Left renal pelvis (tissue), 4 donors: ENCODE measurements around the gene PLCB1. TPM values are rescaled to one million over a fixed set of nuclear protein-coding genes. Genes with fewer than 3 reads are reported as not detected.
"Not testable (repeated sequence)": the region's sequence is repeated elsewhere in the genome, so short reads cannot be mapped to it uniquely, and the experiment has no call there.

ENCODE experiments used
- DNase-seq, 4 donors: peaks; one replicate each; pipeline ENCODE4 v3.0.0-alpha.2; 2013; ENCODE audit warnings: low read depth in 4 of 4, low spot score in 3 of 4
- polyA plus RNA-seq, 4 donors: library from polyadenylated mRNA; unstranded; fragments of 120-200 nt; gene quantifications; one replicate each; pipeline ENCODE4 v1.2.1, GENCODE V29; 2013; ENCODE audit not compliant: insufficient read length in 4 of 4

PLCB1 gene
- polyA plus RNA-seq, 4 donors, result 23.0 to 66.7 (median 42.2) TPM

DNA sequence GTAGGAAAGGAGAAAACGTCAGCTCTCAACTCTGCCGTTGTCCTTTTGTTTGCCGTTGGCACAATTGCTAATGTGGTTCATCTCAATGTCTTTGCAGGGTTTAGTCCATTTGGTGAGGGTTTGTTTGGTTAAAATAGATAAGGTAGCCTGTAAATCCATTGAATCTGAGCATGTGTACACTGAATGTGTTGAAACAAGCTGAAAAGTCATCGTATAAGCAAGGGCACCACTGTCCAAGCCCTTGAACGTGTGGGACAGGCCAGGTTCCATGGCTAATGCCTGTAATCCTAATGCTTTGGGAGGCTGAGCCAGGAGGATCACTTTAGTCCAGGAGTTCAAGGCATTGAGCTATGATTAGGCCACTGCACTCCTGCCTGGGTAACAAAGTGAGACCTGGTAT, 712.1 kb downstream of the PLCB1 start:
- DNase-seq, result no peak

DNA sequence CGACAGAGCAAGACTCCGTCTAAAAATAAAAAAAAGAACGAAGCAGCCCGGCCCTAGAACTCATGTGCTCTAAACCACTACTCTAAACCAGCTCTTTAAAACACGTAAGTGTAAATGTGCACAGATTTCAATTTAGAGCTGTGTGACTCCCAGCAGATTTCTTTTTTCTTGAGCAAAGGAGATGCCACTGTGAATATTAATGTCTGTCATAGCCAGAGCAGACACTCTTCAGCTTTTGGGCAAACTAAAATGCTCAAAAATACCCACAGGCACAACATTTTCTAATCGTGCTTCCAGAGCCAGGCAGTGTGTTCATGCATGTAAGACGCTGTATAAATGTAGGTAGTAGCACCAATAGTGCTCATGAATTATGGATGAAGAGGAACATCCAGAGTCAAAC, 717.9 kb downstream of the PLCB1 start:
- no peak for DNase-seq

DNA sequence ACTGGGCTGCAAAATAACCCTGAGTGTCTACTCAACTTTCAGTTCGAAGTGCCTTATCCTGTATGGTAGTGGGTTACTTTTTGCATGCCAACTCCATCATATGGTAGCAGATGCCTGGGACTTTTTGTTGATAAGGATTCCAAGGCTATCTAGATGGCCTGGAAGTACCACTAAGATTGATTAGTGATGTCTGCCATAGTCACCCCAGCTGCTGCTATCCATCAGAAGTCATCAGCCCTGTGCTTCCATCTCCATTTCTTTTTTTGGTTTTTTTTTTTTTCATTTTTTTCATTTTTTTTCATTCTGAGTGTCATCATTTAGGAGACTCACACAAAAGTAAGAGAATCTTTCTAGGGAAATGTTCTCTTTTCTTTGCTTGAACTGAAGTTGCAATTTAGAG, 719.4 kb downstream of the PLCB1 start:
- DNase-seq, result no peak

DNA sequence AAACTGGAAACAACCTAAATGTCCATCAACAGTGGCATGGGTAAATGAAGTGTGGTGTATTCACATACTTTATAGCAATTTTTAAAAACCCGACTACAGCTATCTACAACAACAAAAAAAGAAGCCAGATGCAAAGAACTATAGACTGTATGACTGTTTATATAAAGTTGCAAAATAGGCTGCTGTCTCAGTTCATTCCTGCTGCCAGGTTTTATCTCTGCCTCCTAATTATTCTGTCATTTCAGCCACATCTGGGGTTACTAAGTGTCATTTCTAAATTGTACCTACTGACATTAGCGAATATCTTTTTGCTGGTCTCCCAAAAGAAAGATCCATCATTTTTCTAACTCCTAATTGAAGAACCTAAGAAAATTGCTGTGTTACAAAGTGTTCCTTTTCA, 719.9 kb downstream of the PLCB1 start:
- not testable (repeated sequence) for DNase-seq

DNA sequence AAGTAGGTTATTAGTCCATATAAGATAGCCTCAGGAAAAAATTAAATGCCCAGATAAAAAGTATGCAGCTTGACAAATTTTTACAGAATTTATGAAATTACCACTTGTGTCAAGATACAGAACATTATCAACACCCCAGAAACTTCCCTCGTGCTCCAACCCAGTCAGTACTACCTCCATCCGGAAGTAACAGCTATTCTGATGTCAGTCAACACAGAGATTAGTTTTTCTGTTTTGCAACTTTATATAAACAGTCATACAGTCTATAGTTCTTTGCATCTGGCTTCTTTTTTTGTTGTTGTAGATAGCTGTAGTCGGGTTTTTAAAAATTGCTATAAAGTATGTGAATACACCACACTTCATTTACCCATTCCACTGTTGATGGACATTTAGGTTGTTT, 721.1 kb downstream of the PLCB1 start:
- not testable (repeated sequence) for DNase-seq

DNA sequence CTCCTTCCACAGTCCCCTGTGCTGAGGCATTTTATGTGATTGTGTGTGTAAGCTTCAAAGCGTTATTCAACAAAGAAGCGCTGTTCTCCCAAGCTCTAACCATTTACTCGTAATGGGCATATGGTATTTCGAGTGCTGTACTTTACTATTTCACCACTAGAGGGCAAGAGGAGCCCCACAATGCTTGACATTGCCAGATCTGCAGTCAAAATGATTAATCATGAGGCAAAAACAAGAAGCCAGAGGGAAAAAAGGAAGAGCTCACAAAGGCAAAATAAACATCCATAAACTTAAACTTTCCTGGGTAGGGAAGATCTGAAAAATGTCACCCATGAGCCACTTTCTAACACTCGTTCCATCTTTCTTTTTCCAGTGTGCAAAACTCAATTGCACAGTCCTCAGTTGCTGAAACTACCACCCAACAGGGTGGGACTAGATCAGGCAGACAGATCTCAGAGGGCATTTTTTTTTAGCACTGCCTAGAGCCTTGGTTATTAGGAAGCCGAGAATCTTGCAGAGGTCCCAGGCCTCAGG, 721.8 kb downstream of the PLCB1 start:
- peak; percentile 65 to 75 (median 68) for DNase-seq

DNA sequence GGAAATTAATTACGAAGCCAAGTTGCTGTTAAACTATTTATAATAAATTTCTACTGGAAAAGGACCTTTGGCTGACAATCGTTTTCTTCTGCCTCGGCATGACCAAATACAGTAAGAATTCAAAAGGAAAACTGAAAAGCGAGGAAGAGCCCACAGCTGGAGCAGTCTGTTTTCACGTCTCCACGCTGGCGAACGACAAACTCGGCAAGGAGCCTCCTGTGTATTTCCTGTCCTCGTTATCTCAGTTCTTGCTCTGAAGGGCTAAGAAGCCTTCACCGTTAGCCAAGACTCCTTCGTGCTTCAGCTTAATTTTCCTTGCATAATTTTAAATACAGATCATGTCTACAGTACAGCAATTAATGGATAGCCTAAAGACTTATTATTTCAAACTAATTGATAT, 722.5 kb downstream of the PLCB1 start:
- DNase-seq, result no peak

DNA sequence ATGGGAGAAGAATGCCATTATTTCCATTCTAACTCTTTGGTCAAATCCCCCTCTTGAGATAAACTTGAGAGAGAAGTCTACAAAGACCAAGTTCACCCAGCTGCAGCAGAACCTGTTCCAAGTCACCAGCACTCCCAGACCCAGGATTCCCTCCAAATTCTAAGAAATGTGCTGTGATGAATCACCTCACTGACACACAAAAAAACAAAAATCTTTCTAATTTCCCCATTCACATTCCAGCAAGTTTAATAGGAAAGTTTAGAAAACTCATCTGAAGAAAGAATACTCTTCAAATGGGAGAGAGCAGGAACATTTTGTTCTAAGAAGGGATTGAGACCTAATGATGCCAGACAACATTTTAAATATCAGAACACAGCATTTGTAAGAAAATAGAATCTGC, 723.2 kb downstream of the PLCB1 start:
- no peak for DNase-seq

DNA sequence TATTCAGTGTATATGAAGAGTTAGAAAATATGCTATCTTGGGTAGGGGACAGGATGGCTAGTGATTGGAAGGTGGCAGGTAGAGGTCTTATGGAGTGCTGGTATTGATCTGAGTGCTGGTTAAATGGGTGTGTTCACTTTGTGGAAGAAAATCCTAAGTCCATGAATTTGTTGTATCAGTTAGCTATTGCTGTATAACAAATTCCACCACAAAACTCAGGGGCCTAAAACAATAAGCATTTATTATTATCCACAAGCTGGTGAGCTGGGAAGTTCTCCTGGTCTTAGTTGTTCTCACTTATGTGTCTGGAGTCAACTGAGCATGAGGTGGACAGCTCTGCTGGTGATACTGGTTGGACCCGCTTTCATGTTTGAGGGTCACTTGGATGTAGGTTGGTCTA, 724.6 kb downstream of the PLCB1 start:
- DNase-seq, result no peak

DNA sequence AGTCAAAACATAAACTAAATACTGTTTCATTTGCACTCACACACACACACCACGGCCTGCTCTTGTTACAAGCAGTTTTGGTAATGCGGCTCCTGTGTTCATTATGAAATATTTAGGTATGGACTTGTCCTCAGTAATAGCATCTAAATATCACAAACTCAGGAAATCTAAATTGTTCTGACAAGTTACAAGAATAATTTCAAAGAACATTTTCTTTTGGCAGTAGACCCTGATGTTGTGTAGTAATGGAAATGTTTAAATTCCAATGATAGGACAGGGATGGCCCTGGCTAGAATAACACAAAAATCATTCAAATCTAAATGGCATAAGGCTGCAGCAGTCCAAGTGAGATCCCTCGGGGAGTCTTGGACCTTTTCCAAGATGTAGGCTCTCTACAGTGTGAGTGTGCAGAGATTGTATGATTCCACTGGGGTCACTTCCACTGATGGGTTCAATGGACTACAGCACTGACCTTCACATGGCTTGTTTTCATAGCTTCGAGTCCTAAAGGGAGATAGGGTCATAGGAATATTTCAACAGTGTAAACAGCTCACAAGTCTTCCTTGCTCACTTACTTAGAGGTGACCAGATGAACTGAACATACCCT, 726.2 kb downstream of the PLCB1 start:
- no peak for DNase-seq

DNA sequence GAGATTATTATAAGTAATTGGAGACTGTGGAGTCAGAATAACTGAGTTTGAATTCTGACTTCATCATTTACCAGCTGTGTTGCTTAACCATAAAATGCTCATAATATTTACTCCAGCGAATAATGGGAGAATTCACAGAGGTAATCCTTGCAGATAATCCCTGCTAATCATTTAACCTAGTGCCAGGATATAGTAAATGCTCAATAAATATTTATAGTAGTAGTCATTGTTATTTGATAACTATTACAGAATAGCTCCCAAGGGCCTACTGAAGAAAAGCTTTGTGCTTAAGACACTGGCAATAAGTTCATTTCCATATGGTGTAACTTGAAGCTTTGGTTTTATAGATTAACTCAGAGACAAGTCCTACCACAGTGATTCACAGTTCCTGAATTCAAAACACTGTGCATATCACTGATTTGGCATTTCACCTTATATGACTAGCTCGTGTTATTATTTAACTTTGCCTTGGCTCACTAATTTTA, 728.0 kb downstream of the PLCB1 start:
- DNase-seq, result no peak

DNA sequence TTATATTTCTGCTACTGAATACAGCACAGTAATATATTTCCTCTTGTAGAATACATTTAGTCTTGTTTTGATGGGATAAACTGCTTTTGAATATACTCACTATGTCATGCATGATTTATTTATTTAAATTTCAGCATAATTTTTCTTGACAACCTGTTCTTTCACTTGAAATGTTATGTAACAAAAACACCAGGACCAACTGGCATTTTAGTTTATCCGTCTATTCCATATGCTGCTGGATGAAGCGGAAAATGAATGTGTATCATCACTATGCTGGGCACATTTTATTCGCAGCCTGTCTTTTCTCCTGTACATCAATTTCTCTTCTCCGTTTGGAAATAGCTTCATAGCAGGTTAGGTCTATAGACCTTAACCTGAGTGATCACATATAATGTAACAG, 730.0 kb downstream of the PLCB1 start:
- DNase-seq, result no peak

DNA sequence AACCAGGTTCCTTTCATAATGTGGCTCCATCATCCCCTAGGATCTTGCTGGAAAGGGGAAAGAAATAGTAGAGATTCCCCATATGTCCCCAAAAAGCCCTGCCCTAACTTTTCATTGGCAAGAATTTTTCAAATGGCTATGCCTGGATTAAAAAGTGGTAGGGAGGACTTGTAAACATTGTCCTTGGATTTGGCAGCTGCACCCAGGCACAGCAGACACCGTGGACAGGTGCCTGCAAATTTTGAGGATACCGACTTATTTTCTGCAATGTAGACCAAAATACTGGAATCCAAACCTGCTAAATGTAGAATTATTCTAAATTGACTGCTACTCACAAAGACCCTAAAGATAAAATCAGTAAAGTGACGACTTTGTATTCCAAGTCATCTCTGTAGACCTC, 733.6 kb downstream of the PLCB1 start:
- no peak for DNase-seq

DNA sequence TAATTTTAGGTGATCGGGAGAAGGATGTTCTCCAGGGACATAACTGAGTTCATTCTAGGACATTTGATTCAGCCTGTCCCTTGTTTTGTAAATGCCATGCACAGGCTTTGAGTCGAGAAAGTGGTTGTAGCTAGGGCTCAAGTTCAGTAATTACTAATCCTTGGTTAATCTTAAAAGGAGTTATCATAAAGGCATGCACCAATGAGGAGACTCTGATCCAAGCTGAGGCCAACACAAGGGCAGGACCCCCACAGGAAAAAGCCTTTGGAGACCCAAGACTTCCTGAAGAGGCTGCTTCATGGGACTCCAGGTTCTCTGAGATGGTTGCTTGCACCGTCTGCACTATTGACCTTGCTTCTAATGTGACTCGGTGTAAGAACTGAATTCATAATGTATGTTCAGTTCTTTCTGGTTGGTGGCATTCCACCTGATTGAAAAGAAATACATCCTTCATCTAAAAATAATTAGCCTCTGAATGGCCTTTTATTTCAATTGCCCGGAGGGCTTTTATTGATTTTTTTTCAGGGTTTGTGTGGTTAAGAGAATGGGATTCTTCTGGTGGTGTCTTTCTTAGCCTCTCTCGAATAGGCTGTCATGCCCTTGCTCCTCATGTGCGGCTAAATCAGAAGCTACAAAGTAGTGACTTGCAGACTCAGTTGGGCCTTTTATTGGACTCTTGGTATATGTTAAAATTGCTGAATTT, 735.1 kb downstream of the PLCB1 start:
- no peak for DNase-seq

DNA sequence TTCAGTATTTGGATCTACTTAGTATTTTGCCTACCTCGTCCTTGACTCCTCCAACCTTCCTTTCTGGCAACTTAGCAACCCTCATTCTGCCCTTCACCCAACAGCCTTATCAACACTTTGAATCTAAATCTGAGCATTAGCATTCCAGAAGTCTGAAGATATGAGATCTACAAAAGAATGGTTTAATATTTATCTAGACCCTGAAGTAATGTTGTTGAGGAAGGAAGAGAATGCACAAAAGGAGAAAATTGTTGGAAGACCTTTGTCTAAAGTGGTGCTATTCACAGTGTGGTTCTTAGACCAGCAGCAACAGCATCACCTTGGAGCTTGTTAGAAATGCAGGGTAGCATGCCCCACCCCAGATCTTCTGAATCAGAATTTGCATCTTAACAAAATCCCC, 738.6 kb downstream of the PLCB1 start:
- DNase-seq, result no peak

DNA sequence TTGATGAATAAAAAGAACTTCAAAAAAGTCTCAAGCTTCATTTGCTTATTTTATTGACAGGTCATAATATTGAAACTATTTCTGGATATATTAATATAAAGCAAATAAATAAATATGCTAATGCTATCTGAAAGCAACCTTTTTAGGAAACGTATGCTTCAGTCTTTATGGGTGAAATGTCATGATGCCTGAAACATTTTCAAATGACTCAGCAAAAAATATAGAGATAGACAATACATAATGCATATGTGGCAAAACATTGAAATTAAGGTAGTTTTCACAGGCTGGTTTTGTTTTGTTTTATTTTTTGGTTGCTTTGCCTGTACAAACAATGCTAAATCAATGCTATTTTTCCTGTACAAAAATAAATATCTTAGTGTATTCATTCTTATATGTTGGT, 742.4 kb downstream of the PLCB1 start:
- no peak for DNase-seq

DNA sequence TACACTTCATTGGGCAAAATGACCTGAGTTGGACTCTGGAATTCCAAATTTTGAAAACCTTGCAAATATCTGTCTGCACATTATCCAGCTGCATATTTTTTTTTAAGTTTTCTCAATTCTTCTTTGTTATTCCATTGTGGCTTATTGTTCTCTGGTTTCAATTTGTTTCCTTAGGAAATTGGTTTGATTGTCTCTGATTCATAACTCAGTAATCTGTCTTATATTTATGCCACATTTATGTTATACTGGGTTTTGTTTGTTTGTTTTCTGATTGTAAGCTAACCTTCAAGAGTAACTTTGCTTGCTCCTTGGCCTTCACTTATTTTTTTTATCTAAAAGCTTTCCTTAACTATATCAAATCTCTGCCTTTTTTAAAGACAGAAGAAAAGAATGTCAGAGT, 743.5 kb downstream of the PLCB1 start:
- no peak for DNase-seq

DNA sequence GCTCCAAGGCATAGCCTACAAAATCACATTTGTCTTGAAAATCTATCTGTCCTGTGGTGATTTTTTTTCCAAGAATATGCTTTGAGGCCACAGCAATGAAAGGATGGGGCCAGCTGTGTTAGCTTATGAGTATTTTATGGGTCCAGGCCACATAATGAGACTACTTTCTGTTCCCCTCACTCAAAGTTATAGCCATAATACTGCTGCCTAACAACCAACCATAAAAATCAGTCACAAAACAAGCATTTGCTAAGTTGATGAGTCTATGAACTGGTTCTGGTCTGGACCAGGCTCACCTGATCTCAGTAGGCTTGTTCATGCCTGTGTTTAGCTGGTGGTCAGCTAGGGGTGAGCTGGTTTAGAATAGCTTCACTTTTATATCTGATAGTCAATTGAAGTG, 744.3 kb downstream of the PLCB1 start:
- no peak for DNase-seq

DNA sequence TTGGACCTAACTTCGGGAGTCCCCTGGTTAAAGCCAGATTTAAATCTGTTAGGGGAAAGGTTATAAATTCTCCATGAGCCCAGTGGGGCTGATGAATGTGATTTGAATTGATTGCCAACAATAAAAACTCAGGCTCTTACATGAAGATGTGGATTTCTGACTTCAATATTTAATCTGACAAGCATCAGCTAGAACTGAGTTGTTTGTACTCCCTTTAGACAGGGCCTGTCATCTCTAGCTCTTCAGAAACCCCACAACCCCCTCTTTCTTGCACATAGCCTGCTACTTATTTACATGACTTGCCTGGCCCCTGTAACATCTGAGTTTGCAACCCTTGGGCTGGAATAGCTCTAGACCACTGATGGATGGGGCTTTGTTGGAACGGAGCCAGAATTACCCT, 745.2 kb downstream of the PLCB1 start:
- no peak for DNase-seq

DNA sequence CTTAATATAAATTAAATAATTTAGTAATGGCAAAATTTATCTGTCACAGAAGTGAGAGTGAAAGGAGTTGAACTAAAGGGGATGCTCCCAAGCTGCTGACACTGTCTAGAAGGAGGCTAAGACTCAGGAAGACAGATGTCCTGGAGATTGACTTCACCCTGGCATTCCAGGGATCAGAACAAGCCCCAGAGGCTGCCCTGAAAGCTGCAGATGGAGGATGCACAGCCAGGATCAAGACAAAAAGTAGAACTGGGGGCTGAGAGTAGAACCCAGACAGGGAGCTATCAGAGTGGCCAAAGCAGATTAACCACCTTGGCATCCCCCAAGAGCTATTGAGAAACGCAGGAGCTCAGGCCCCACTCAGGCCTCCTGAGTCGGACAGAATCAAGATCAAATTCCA, 747.6 kb downstream of the PLCB1 start:
- no peak for DNase-seq

DNA sequence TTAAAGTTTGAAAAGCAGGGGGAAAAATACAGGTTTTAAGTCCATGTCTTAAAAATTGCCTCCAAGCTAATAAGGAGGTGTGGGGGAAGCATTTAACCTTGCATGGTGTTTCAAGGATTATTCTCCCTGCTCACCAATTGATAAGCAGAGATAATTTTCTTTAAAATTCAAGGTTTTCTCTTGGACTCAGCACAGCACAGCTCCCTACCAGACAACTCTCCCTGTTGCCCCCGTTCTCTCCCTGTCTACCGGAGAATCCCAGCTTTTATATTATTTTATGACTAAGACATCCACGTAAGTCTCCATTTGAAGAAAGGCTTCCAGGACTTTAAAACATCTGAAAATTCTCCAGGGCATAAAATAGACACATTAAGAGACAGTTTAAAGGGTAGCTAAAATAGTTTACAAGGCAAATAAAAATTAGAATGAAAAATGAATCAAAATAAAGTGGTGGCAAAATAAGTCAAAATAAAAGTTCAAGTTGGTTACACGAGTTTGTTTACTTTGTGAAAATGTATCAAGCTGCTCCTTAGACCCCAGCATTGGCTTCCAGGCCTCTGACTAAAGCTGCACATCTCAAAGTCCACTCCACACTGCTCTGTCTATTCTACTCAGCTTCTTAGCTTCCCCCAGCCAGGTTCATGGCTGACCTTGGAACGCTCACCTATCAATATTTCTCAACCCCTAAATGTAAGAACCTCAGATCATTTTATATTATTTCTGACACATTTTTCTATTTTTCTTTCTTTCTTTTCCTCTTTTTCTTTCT, 748.2 kb downstream of the PLCB1 start:
- no peak for DNase-seq

DNA sequence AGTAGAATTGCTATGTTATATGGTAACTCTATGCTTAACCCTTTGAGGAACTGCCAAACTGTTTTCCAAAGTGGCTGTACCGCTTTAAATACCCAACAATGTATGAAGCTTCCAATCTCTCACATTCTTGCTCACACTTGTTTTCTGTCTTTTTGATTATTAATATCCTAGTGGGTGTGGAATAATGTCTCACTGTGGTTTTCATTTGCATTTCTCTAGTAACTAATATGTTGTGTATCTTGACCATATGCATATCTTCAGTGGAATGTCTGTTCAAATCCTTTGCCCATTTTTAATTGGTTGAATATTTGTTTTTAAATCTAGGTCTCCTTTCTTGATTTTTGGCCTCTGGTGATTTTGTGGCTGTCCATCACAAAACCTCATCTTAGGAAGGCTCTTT, 759.0 kb downstream of the PLCB1 start:
- no peak for DNase-seq
